SK-MEL-5 (cell line): ENCODE results near the gene CIC. TPM values are rescaled to one million over a fixed set of nuclear protein-coding genes. Genes with fewer than 3 reads are reported as not detected.

Experiments
- DNase-seq: peaks from one replicate; pipeline ENCODE4 v3.0.0-alpha.2; 2016; ENCODE audit warnings: low read depth, low spot score
- in situ Hi-C: cut with HindIII; loops from 2 replicates; pipeline ENCODE4 v1.10.0; 2016; ENCODE audit warnings: low sequenced_read_pairs, high pct_unique_total_duplicates, low pct_unique_long_range_greater_than_20kb
- total RNA-seq: library from RNA; depleted of rRNA; stranded (reverse); fragments of >200 nt; shearing (Covaris generic); gene quantifications from 2 replicates; pipeline ENCODE4 v1.2.3, GENCODE V29; 2014

CIC gene
- total RNA-seq, 1 experiment from 2014 or later: 5.2 TPM

DNA sequence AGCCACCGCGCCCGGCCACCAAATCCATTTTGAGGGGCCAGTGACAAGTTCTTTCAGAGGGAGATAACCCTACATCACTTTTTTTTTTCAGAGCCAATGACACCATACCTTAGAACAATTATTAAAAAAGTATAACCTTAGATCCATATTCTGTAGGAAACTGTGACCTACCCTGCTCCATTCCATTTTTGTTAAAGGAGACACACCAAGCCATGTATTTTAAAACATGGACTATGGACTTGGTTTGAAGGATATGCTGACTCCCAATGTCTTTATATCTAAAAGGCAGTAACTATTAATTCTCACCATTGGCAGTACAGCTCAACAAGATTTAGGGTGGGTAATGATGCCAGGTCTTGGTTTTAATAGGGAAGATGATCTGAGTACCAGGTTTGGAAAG lies 27.8 kb upstream of the CIC start:
- in situ Hi-C loops: no loop called here
- no peak for DNase-seq

DNA sequence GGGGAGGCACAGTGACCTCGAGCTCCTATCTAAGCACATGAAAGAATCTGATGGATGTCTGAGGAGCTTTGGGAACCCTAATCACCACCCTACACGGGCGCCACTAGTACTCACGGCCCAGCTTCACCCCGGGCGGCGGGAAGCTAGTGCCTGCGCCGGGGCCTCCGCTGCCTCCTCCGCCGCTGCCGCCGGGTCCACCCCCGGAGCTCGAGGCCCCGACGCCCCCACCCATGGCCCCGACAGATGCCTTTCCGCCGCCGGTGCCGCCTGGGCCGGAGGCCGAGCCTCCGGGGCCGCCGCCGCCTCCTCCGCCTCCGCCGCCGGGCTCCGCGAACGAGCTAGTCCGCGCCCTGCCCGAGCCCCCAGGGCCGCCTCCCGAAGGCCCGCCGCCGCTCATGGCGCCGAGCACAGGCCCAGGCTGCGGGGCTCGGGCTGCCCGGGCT lies 27.0 kb upstream of the CIC start:
- in situ Hi-C loops: no loop called here
- DNase-seq: no peak

DNA sequence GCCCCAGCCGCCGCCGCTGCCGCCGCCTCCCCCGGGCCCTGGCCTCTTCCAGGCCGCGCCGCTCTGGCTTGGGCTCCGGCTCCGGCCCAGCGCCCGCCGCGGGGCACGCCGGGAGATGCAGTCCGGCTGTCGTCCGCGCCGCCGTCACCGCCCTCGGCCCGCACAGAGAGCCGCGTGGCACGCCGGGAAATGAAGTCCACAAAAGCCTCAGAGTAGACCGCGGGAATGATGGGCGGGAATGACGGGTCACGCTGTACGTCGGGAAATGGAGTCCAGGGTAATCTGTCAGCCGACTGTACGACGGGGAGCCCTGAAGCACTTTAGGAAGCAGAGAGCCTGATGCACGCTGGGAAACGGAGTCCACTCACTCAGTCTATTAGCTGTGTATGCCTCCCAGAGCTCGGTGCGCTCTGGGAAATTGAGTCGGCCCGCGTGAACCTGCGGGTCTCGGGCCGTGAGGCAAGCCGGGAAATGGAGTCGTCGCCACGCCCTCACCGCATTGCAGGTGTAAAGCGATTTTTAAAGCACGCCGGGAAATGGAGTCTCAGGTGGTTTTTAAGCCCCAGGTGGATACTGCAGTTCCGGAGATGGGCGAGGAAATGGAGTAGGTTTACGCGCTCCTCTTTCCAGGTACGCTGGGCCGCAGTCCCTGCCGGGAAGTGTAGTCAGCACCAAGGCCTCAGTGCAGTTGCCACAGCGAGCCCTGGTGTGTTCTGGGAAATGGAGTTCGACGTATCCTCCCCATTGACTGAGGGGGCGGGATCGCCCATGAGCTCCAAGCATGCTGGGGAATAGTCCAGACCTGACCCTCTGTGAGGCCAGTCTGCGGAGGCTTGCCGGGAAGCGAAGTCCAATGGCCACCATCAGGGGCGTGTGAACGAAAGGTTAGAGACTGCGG lies 26.3 kb upstream of the CIC start, which contains the start of gene GSK3A:
Gene GSK3A (minus strand): TSS at position 91 of the 898 bp plus-strand sequence. CDS start 137 bp downstream, outside the sequence.
- in situ Hi-C loops: no loop called here
- peak; percentile 99 for DNase-seq

DNA sequence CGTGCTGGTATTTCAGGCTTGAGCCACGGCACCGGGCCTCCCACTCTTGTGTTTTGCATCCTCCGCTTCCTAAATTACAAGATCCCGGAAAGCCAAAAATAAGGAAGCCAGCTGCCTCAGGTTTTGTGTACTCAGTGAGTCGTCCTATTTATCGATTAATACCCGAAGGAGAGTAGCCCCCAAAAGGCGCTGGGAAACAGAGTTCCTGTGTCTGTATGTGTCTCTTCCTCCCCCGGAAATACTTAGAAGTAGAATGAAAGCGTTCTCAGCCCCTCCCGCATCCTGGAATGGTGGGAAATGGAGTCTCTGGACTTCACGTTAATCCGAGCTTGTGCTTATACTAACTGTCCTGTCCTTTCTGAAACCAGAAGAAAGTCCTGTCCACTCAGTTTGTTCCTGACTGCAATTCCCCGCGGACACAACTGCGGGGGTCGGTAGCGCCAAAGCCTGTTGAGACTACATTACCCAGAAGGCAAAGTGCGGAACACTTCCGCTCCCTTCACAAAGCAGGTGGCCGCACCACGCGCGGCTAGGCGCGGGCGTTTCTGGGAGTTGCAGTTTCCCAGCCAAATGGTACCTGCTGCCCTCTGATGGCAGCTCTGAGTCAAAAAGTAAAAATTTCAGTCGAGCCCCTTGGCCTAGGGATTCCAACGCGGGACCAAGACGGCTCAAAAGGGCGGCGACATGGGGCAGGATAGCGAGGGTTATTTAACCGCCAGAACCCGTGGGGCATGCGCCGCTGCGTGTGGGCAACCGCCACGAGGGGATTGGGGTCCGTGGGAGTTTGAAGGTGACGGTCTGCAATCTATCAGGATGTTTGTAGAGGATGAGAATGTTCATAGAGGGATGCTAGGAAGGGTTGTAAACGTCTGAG lies 24.5 kb upstream of the CIC start:
- in situ Hi-C loops: no loop called here
- DNase-seq: peak; percentile 96

DNA sequence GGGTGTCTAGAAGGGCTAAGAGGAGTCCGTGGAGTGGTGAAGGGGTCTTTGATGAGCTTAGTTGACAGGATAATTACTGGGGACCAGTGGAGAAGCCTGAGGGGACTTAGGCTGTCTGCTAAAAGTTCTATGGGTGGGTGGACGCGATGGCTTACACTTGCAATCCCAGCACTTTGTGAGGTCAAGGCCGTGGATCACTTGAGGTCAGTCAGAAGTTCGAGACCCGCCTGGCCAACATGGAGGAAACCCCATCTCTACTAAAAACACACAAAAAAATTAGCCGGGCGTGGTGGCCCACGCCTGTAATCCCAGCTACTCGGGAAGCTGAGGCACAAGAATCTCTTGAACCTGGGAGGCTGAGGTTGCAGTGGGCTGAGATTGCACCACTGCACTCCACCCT lies 23.8 kb upstream of the CIC start:
- DNase-seq: no peak
- in situ Hi-C loops: no loop called here

DNA sequence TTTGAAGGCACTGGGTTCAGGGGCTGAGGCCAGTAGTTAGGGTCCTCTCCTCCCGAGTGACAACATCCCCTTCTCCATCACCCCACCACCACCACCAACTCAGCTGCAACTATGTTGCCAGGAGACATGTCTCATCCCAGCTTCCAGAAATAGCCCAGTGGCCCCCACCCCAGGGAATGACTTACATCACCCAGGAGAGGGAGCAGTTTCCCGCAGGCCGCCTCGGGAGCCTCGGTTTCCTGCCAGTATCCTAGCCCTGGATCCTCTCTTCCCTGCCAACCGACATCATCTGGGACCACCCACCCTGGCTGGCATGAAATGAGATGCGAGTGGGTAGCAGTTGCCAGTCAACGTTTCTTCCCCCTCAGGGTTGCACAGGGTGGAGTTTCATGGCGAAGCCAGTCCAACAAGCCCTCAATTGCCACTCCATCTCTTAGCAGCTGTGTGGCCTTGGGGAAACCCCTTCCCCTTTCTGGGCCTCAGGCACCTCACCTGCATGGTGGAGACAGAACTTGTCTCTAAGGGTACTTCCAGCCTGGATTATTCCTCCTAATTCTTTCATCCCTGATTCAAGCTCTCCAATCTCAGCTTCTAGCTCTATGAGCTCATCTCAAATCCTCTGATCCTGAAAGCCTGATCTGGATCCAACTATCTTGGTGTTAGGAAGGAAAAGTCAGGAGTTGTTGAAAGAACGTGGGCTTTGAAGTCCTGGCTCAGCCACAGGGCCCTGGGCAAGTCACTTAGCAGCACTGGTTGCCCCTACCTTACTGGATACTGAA lies 22.7 kb upstream of the CIC start:
- peak; percentile 76 for DNase-seq
- in situ Hi-C loops: no loop called here

DNA sequence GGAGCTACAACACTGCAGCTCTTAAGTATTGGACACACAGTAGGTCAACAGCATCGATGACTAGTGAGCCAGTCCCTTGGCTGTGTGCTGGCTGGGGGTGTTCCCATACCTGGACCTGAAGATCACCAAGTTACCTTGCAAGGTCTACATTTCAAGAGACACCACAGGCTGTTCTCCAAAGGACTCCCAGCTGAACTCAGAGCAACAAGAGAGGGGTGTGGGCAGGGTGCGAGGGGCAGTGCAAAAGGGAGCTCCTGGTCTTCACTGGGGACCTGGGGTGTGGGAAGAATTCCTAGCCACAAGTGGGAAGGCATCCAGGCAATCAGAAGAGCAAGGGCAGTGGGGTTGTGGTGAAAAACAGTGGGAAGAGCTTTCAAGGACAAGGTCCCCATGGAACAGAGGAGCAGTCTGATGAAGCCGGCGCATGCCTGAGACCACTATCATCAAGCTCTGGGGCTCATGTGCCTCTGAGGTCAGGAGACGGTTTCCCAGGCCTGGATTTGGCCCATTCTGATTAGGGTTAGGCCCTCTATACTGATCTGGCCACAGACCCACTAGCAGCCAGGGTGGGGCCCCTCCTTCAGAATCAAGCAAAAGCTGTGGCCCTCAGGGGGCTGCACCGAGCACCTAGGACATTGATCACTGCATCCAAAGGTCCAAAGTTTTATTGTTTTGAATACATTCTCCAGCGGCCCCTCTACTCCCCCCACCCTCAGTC lies 22.0 kb upstream of the CIC start:
- in situ Hi-C loops: no loop called here
- DNase-seq: no peak

DNA sequence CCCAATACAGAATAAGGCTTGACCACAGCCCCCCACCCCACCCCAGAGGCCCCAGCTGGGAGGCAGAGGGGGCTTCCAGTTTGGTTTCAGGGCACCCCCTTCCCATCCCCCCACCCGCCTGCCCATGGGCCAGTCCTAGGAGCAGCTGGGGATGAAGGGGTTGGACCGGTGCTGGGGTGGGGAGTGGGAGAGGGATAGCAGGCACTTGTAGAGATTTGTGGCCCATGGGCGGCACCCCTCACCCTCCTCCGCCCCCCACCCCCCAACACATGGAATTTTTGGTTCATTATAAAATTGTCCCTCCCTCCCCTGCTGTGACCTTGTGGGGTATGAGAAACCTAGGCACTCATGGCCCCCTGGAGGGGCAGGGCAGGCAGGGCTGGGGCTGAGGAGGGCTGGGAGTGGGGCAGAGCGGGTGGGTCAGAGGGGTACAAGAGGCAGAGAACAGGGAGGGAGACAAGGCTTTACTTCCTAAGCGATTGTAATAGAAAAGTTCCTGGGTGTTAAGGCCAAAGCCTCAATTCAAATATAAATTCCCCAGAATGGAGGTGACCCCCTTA lies 21.3 kb upstream of the CIC start:
- in situ Hi-C loops: no loop called here
- no peak for DNase-seq

DNA sequence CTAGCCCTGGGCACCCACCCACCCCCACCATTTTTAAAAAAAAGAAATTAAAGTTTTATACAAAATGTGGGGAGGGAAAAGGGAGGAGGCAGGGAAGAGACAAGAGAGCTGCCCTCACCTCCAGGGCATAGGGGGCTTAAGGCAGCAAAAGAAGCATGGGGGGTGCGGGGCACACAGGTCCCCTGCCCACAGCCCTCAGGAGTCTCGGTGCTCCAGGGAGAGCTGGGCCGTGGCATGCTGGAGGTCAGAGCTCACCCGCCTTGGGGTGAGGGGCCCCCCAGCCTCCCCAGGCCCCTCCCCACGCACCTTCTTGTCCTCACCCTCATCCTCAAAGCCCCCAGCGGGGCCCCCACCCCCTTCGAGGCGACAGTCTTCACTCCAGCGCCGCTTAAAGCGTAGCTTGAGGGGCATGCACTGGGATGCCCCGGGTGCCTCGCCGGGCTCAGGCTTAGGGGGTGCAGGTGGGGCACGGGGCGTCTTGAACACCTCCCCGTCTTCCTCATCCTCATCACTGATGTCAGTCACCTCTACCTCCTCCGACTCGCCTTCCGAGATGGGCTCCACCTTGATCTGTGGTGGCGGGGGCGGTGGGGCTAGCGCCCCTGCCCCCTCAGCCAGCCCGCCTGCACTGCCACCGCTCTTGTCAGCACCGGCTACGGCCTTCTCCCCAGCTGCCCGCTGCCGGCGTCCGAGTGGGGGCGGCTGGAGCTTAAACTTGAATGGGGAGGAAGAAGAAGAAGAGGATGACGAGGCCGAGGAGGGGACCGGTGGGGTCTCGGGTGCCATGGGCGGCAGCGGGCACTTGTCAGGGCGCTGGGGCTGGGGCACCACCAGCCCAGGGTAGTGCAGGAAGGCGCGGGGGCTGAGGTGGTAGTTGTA lies 20.5 kb upstream of the CIC start:
- no peak for DNase-seq
- in situ Hi-C loops: no loop called here

DNA sequence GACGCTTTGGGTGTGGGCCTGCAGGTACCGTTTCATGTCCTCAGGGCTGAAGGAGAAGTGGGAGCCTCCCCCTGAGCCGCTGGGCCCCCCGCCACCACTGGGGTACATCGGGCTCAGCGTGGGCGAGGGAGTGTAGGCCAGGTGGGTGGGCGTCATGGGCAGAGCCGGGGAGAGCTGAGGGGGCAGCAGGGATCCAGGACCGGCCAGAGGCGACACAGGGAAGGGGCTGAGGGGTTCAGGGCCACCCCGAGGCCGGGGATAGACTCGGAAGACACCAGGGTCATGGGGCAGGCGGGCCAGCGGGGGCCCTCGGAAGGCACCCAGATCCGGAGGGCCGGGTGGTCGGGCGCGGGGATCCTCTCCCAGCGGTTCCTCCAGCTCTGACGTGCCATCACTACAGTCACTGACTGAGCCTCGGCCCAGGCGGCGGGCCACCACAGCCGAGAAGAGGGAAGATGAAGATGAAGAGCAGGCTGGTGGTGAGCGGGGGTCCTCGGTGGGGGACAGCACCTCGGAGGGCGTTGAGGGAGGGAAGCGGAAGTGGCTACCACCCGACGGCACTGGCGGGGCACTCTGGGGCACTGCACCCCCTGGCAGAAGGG lies 19.8 kb upstream of the CIC start:
- DNase-seq: no peak
- in situ Hi-C loops: no loop called here

DNA sequence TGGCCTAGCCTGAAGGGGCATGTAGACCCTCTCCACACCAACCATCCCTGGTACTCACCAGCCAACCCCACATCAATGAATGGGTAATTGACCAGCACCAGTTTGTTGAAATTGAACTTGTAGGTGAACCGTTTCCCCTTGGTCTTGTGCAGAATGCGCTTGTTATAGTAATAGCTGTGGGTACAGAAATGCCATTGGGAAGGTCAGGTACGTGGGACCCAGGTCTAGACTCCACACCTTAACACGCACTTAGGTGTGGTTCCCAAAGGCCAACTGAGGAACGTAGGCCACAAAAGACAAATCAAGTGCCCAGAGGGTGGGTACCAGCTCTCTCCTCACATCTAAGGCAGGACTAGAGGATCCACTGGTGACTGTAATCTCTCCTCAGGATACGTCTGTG lies 19.3 kb upstream of the CIC start:
- in situ Hi-C loops: no loop called here
- DNase-seq: no peak

DNA sequence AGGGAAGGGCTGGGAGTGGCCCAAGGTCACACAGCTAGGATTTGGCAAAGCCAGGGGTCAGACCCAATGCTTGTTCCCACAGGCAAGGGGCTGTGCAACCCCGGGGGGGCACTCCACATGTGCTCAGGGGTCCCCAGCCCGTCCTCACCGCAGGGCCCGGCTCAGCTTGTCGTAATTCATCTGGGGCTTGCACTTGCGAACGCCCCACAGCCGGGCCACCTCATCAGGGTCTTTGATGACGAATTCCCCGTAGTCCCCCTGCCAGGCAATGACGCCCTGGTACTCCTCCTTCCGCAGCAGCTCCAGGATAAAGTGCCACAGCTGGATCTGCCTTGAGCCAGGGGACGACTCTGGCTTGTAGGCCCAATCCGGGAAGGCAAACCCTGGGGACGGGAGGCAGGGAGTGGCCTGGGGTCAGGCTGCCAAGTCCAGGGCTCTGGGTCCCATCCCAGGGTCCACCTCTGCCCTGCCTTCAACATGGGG lies 18.8 kb upstream of the CIC start:
- no peak for DNase-seq
- in situ Hi-C loops: no loop called here

DNA sequence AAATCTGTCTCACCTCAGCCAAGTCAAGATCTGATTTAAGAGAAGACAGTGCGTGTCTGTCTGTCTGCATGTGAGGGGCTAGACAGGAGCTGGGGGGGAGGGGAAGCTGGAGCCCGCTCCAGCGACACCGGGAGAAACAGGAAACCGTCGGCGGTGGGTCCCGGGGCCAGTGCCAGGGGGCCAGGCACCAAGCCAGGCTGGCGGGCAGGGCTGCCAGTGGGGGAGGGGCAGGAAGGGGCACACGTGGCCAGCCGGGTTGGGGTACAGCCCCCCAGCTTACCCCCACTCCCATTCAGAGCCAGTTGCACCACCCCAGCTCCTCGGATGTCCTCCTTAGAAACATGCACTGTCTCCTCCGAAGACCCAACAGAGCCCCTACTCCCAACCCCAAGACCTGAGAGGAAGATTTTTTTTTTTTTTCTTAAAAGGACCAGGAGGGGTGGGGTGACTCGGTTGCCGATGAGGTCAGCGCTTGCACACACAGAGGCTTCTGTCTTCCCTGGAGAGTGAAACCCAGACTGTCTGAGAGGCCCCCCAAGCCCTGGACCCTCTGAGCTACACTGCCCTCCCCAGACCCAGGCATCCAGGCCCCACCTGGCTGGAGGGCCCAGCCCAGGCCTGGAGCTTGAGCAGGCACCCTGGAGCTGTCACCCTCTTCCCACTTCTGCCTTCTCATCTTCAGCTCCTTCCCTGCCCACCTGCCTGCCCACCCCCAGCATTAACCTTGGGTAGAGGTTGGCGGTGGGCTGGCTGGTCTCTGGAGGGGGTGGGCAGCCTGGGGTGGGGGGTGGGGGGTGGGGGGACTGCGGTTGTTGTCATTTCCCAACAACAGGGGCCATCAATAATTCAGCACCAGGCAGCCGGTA lies 18.2 kb upstream of the CIC start:
- DNase-seq: no peak
- in situ Hi-C loops: no loop called here

DNA sequence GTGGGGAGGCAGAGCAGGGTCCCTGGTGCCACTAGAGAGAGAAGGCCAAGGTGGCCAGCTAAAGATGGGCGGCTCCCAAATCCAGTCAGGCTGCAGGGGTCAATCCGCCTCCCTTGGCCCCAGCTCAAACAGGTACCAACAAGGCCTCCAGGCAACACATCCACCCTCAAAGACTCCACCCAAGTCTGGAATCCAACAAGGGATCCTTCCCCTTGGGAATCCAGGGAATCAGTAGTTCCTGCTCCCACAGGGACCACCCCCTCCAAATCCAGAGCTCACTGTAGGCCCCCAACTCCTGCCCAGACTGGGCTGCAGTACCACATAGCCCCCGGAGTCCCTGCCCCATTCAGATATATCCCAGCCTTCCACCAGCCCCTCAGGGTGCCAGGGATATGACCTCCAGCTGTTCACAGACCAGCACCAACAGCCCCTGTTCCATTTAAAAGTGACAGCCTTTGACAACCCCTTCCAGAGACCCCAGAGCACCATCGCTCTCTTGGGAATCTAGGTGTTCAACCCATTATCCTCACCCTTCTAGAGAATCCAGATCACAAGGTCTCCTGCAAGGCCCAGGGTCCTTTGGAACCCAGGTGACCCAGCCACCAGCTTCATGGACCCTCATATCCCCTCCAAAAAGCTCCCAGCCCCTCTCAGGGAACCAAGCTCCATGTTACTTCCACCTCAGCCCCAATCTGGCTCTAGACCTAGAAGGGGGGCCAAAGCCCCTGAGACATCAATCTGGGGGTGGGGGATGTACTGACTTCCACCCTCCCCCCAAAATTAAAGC lies 17.3 kb upstream of the CIC start:
- no peak for DNase-seq
- in situ Hi-C loops: no loop called here
